Parathyroid adenoma (tissue), 2 donors: Measurements from ENCODE around the gene GRIA1.

Experiments
- H2AFZ ChIP-seq: fragments of 300-600 bp; sonication (generic); one replicate; pipeline ENCODE4 v1.7.0; 2017; ENCODE audit warnings: antibody characterized with exemption, mild to moderate bottlenecking
- H3K27ac ChIP-seq: fragments of 300-600 bp; sonication (generic); one replicate; pipeline ENCODE4 v1.7.0; 2017
- H3K27me3 ChIP-seq: fragments of 300-600 bp; sonication (generic); one replicate; pipeline ENCODE4 v1.7.0; 2017; ENCODE audit warnings: low read length; ENCODE audit not compliant: control insufficient read depth, insufficient read depth
- H3K36me3 ChIP-seq: fragments of 300-600 bp; sonication (generic); one replicate; pipeline ENCODE4 v1.7.0; 2017; ENCODE audit warnings: low read length; ENCODE audit not compliant: control insufficient read depth, insufficient read depth
- H3K4me1 ChIP-seq: fragments of 300-600 bp; sonication (generic); one replicate; pipeline ENCODE4 v1.7.0; 2017; ENCODE audit warnings: control low read depth
- H3K4me2 ChIP-seq: fragments of 300-600 bp; sonication (generic); one replicate; pipeline ENCODE4 v1.7.0; 2017; ENCODE audit warnings: low read length
- H3K4me3 ChIP-seq: fragments of 300-600 bp; sonication (generic); one replicate; pipeline ENCODE4 v1.7.0; 2017; ENCODE audit warnings: low read depth, low read length
- H3K79me2 ChIP-seq: fragments of 300-600 bp; sonication (generic); one replicate; pipeline ENCODE4 v1.7.0; 2017; ENCODE audit warnings: control low read depth
- H3K9ac ChIP-seq: fragments of 300-600 bp; sonication (generic); one replicate; pipeline ENCODE4 v1.7.0; 2017; ENCODE audit warnings: mild to moderate bottlenecking
- H3K9me3 ChIP-seq: fragments of 300-600 bp; sonication (generic); one replicate; pipeline ENCODE4 v1.7.0; 2017; ENCODE audit warnings: low read length; ENCODE audit not compliant: control insufficient read depth
- CTCF ChIP-seq: fragments of 300-600 bp; sonication (generic); IDR thresholded peaks from one replicate; pipeline ENCODE4 v1.7.0; 2017; ENCODE audit warnings: antibody characterized with exemption, mild to moderate bottlenecking
- donor health status: primary hyperparathyroidism.

GRIA1 gene

GRCh38 chr5:153571162-153571561 is 80.7 kb downstream of the GRIA1 start:
- H3K36me3 ChIP-seq, result no peaks in the 10 kb centered on the region
- no peak overlapping the region for H3K4me3 ChIP-seq
- H3K9me3 ChIP-seq, result no peaks in the 10 kb centered on the region
- TF ChIP-seq CTCF, result no peak
- H3K27me3 ChIP-seq, result no peaks in the 10 kb centered on the region
- H3K4me2 ChIP-seq, result no peak overlapping the region
- no peak overlapping the region for H3K9ac ChIP-seq
- no peak overlapping the region for H3K27ac ChIP-seq
- H3K79me2 ChIP-seq, result no peaks in the 10 kb centered on the region
- H3K4me1 ChIP-seq, result no peaks in the 10 kb centered on the region
- H2AFZ ChIP-seq, result no peak overlapping the region

GRCh38 chr5:153572411-153573145 is 82.1 kb downstream of the GRIA1 start:
- Histone ChIP-seq H3K9me3 (no peaks in the 10 kb centered on the region), H3K4me3 (no peak overlapping the region), H3K27me3 (no peaks in the 10 kb centered on the region)

DNA sequence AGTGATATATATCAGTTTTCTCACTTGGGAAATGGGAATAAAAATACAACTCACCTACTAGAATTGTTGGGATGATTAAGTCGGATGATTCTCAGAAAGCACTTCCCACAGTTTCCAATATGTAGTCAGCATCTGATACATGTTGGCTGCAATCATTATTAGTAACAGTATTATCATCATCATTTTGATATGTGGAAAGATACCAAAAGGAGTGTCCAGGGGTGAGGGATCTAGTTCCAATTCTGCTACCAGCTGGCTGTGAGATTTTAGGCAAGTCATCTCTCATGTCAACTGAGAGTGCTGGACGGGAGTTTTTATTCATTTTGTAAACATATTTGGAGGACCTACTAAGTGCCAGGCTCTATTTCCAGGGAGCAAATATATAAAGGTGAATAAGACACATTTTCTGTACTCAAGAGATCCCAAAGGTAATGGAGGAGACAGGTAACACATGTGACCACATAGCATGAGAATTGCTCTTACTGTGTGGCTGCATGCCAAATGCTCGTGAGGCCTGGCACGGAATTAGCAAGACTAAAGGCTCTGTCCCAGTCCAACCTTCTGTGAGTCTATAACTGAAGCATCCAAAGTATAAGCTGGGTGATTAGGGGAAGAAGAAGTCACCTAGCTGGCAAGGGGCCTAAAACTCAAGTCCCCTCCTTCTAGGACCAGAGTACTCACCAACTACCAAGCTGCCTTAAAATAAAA is 83.0 kb downstream of the GRIA1 start:
- no peak overlapping the region for H3K4me3 ChIP-seq
- no peaks in the 10 kb centered on the region for H3K27me3 ChIP-seq
- no peaks in the 10 kb centered on the region for H3K36me3 ChIP-seq
- no peaks in the 10 kb centered on the region for H3K4me1 ChIP-seq
- no peak overlapping the region for H2AFZ ChIP-seq
- no peaks in the 10 kb centered on the region for H3K9me3 ChIP-seq
- H3K4me2 ChIP-seq, result no peak overlapping the region
- H3K9ac ChIP-seq, result no peak overlapping the region
- no peaks in the 10 kb centered on the region for H3K79me2 ChIP-seq
- no peak overlapping the region for H3K27ac ChIP-seq
- no peak for TF ChIP-seq CTCF

More at GRCh38 chr5:153572411-153573145, 82.1 kb downstream of the GRIA1 start:
- H2AFZ ChIP-seq, result no peak overlapping the region
- H3K9ac ChIP-seq, result no peak overlapping the region
- no peak overlapping the region for H3K4me2 ChIP-seq
- no peaks in the 10 kb centered on the region for H3K4me1 ChIP-seq
- no peak for TF ChIP-seq CTCF
- H3K27ac ChIP-seq, result no peak overlapping the region
- no peaks in the 10 kb centered on the region for H3K36me3 ChIP-seq
- no peaks in the 10 kb centered on the region for H3K79me2 ChIP-seq

DNA sequence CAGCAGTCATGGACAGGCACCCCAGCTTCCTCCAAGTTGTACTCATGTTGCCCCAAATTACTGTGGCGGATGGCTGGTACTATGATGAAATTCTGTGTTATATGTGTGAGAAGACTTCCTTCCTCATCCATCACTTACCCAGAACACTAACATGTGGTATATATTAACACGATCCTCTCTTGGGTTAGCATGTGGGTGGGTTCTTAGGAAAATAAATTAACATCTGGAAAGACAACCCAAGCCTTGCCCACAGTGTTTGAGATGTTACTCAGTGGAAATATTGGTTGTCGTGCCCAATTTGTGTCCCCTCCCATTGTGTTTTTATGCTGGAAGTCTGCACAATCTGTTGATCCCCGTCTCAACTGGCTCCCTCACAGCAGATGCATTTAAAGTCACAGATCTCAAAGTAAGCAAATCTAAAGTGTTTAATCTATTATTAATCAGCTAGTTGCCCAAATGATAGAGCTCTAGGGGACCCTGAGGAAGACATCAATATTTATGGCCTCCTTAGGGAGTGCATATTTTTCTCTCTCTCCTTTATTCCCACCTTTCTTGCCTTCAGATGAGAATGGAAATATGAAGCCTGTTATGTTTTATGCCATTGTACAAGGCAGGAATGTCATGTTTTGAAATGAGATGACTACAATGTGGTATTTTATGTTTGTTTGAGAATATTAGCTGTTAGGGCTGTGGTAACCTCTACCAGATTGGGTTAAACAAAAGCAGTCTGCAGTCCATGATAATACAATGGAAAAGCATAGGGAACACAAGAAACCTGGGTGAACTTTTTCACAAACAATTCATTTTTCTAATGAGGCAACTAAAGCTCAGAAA is 93.9 kb downstream of the GRIA1 start:
- H3K27ac ChIP-seq, result no peak overlapping the region
- no peaks in the 10 kb centered on the region for H3K9me3 ChIP-seq
- H3K9ac ChIP-seq, result no peak overlapping the region
- H3K36me3 ChIP-seq, result no peaks in the 10 kb centered on the region
- H2AFZ ChIP-seq, result no peak overlapping the region
- H3K79me2 ChIP-seq, result no peaks in the 10 kb centered on the region
- TF ChIP-seq CTCF, result no peak
- H3K4me2 ChIP-seq, result no peak overlapping the region
- H3K4me3 ChIP-seq, result no peak overlapping the region
- no peaks in the 10 kb centered on the region for H3K27me3 ChIP-seq
- no peaks in the 10 kb centered on the region for H3K4me1 ChIP-seq
